Activated naive CD8-positive, alpha-beta T cell treated with anti-CD3 and anti-CD28 coated beads for 36 hours (primary cell): Measurements from ENCODE around the gene B3GAT2. TPM values are rescaled to one million over a fixed set of nuclear protein-coding genes. Genes with fewer than 3 reads are reported as not detected.

Experiments
- DNase-seq: peaks from one replicate; pipeline ENCODE4 v3.0.0; 2021
- H3K27ac Mint-ChIP-seq: one replicate; pipeline ENCODE4 v1.8.0; 2022; ENCODE audit warnings: mild to moderate bottlenecking, moderate library complexity, mixed read lengths
- H3K27me3 Mint-ChIP-seq: one replicate; pipeline ENCODE4 v1.8.0; 2022; ENCODE audit warnings: mild to moderate bottlenecking, mixed read lengths
- H3K36me3 Mint-ChIP-seq: one replicate; pipeline ENCODE4 v1.8.0; 2021; ENCODE audit warnings: mild to moderate bottlenecking, mixed read lengths
- H3K4me1 Mint-ChIP-seq: one replicate; pipeline ENCODE4 v1.8.0; 2021; ENCODE audit warnings: mixed read lengths
- H3K4me3 Mint-ChIP-seq: one replicate; pipeline ENCODE4 v1.8.0; 2022; ENCODE audit warnings: mild to moderate bottlenecking, moderate library complexity, mixed read lengths
- H3K9me3 Mint-ChIP-seq: one replicate; pipeline ENCODE4 v1.8.0; 2022; ENCODE audit warnings: mixed read lengths
- total RNA-seq, 2 experiments: library from RNA; stranded (reverse); gene quantifications; one replicate each; pipeline ENCODE4 v1.2.3, GENCODE V29; 2021

B3GAT2 gene
- total RNA-seq, 2 experiments from 2014 or later = 0.06 TPM; not detected in 1

- no peak overlapping the region for H3K4me3 Mint-ChIP-seq
- H3K9me3 Mint-ChIP-seq = peaks cover 21% of the 10 kb centered on the region
- no peaks in the 10 kb centered on the region for H3K4me1 Mint-ChIP-seq
- peaks cover 12% of the 10 kb centered on the region for H3K27me3 Mint-ChIP-seq
- H3K36me3 Mint-ChIP-seq = peaks cover 6% of the 10 kb centered on the region
- no peak overlapping the region for H3K27ac Mint-ChIP-seq
- DNase-seq = no peak
Measured at GRCh38 chr6:70872469-70872868, 84.4 kb downstream of the B3GAT2 start.

- Mint-ChIP-seq H3K36me3 (peaks cover 8% of the 10 kb centered on the region), H3K27ac (no peak overlapping the region), H3K9me3 (peaks cover 4% of the 10 kb centered on the region), H3K4me1 (no peaks in the 10 kb centered on the region), H3K4me3 (no peak overlapping the region), H3K27me3 (no peaks in the 10 kb centered on the region)
- no peak for DNase-seq
Measured at GRCh38 chr6:70864401-70864800, 92.5 kb downstream of the B3GAT2 start.

DNA sequence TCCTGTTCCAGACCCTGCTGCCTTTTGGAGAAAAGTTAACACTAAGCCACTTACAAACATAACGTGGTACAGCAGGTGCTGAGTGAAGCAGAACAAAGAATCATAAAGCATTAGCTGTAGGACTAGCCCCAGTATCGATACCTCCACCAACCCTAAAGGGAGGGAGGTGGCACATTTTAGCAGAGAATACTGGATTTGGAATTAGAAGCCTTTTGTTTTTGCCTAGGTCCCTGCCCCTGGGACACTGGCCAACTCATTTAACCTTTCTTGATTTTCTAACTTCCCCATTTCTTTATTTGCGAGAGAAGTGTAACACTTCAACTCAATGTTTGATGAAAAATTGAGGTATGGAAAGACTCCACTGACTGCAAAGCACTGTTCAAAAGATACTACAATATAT lies 93.5 kb downstream of the B3GAT2 start:
- H3K4me3 Mint-ChIP-seq = no peak overlapping the region
- no peak for DNase-seq
- peaks cover 8% of the 10 kb centered on the region for H3K36me3 Mint-ChIP-seq
- H3K27me3 Mint-ChIP-seq = no peaks in the 10 kb centered on the region
- H3K4me1 Mint-ChIP-seq = no peaks in the 10 kb centered on the region
- H3K27ac Mint-ChIP-seq = no peak overlapping the region
- peaks cover 4% of the 10 kb centered on the region for H3K9me3 Mint-ChIP-seq

DNA sequence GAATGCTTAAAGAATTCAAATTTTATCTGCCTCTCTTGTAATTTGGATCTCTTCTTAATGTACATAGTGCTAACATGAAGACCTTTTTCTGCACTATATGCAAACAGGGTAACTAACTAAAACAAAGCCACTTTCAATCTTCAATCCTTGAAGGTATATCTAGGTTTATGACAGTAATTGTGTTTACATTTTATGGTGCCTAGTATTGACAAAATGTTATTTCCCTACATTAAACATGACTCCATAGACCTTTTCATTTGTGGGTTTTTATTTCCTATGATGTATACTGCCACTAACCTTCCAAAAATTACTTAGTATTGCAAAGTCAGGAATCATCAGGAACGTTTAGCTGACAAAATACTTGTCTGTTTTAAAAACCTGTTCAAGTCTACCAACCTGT lies 95.9 kb downstream of the B3GAT2 start:
- peaks cover 5% of the 10 kb centered on the region for H3K36me3 Mint-ChIP-seq
- H3K9me3 Mint-ChIP-seq = no peaks in the 10 kb centered on the region
- DNase-seq = no peak
- H3K4me1 Mint-ChIP-seq = no peaks in the 10 kb centered on the region
- H3K27ac Mint-ChIP-seq = no peak overlapping the region
- H3K27me3 Mint-ChIP-seq = no peaks in the 10 kb centered on the region
- no peak overlapping the region for H3K4me3 Mint-ChIP-seq

- no peak for DNase-seq
- H3K4me1 Mint-ChIP-seq = no peaks in the 10 kb centered on the region
- H3K36me3 Mint-ChIP-seq = peaks cover 5% of the 10 kb centered on the region
- H3K9me3 Mint-ChIP-seq = no peaks in the 10 kb centered on the region
- H3K27ac Mint-ChIP-seq = no peak overlapping the region
- H3K27me3 Mint-ChIP-seq = no peaks in the 10 kb centered on the region
- H3K4me3 Mint-ChIP-seq = no peak overlapping the region
Measured at GRCh38 chr6:70860045-70860444, 96.8 kb downstream of the B3GAT2 start.

GRCh38 chr6:70857387-70858077 lies 99.3 kb downstream of the B3GAT2 start:
- H3K4me3 Mint-ChIP-seq = no peak overlapping the region
- no peaks in the 10 kb centered on the region for H3K27me3 Mint-ChIP-seq
- H3K27ac Mint-ChIP-seq = no peak overlapping the region
- no peak for DNase-seq
- peaks cover 6% of the 10 kb centered on the region for H3K36me3 Mint-ChIP-seq
- no peaks in the 10 kb centered on the region for H3K4me1 Mint-ChIP-seq
- no peaks in the 10 kb centered on the region for H3K9me3 Mint-ChIP-seq

GRCh38 chr6:70852667-70853246 lies 104.1 kb downstream of the B3GAT2 start:
- peaks cover 3% of the 10 kb centered on the region for H3K36me3 Mint-ChIP-seq
- H3K9me3 Mint-ChIP-seq = no peaks in the 10 kb centered on the region
- DNase-seq = no peak
- H3K4me3 Mint-ChIP-seq = no peak overlapping the region
- no peak overlapping the region for H3K27ac Mint-ChIP-seq
- H3K27me3 Mint-ChIP-seq = no peaks in the 10 kb centered on the region
- no peaks in the 10 kb centered on the region for H3K4me1 Mint-ChIP-seq

DNA sequence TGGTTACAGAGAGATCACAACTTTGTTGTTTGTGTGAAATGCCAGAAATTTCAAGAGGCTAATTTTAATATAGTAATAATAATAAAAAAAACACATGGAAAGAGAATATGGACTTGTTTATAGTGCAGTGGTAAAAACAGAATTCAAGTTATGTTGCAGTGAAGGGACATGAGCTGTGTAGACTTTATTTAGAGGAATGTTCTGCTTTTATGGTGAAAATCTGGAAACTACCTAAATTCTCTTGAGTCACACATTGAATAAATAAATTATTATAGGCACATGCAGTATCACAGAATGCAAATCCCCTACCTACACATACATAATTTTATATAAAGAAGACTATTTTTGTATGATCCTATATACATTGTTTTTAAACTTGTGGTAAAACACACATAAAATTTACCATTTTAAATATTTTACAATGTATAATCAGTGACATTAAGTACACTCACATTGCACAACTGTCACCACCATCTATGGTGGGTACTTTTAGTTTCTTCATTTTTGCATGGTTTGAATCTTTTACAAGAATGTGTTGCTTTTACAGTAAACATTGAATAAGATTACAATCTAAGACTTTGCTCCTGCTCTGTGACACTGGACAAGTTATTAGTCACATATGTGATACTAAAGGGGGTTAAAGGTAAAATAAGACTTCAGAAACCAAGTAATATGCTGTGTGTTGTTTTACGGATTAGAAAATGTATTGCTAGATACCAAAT lies 107.4 kb downstream of the B3GAT2 start:
- Mint-ChIP-seq H3K27ac (no peak overlapping the region), H3K36me3 (peaks cover 2% of the 10 kb centered on the region), H3K4me3 (no peak overlapping the region), H3K9me3 (no peaks in the 10 kb centered on the region), H3K27me3 (no peaks in the 10 kb centered on the region), H3K4me1 (no peaks in the 10 kb centered on the region)
- no peak for DNase-seq

GRCh38 chr6:70847106-70848084 lies 109.5 kb downstream of the B3GAT2 start:
- no peak for DNase-seq
- Mint-ChIP-seq H3K27me3 (no peaks in the 10 kb centered on the region), H3K4me1 (no peaks in the 10 kb centered on the region), H3K9me3 (no peaks in the 10 kb centered on the region), H3K27ac (no peak overlapping the region), H3K36me3 (peaks cover 2% of the 10 kb centered on the region), H3K4me3 (no peak overlapping the region)

DNA sequence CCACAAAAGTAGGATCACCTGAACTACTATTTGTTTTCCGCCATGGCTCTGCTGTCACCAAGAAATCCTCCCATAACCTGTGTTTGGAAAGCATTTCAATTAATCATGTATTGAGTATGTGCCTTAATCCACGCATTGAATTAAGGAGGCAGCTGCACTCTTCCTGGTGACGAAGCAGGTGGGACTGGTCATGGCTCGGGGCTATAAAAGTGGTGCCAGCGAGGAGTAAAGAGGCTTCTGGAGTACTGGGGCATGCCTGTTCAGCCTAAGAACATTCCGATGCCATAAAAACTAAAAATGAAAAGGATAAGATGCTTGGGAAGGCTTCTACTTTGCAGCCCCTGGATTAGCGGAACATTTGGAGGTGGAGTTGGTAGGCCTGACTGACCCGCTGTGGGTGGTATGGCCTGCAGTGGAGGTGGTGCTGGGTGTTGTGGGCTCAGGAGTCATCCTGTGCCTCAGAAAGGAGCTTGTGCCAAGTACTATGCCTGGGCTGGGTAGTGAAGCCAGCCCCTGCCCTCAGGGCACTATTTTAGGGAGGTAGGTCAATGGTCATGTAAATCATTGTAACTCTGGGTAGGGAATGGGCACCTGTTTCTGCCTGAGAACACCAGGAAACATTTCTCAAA lies 110.5 kb downstream of the B3GAT2 start:
- Mint-ChIP-seq H3K27ac (no peak overlapping the region), H3K9me3 (no peaks in the 10 kb centered on the region)

DNA sequence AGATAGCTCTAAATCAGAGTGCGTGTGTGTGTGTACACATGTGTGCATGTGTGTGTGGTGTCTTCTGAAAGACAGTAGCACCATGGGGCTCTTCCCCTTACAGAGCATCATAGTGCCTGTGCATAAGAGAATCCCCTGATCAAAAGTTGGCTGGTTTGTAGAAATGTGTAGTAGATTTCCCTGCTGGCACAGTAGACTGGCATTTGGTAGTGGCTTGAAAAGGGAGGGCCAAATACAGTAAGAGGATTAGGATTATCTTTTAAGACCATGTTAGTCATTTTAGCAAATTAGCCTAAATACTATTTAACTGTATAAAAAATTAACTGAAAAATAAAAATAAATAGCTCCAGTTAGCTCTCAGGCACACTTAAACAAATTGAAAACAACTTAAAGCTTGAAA lies 112.6 kb downstream of the B3GAT2 start:
- peaks cover 1% of the 10 kb centered on the region for H3K4me1 Mint-ChIP-seq
- no peak for DNase-seq
- no peaks in the 10 kb centered on the region for H3K27me3 Mint-ChIP-seq
- H3K27ac Mint-ChIP-seq = no peak overlapping the region
- no peak overlapping the region for H3K4me3 Mint-ChIP-seq
- no peaks in the 10 kb centered on the region for H3K36me3 Mint-ChIP-seq
- no peaks in the 10 kb centered on the region for H3K9me3 Mint-ChIP-seq

More for the DNA sequence above, 110.5 kb downstream of the B3GAT2 start:
- Mint-ChIP-seq H3K36me3 (no peaks in the 10 kb centered on the region), H3K4me3 (no peak overlapping the region), H3K27me3 (no peaks in the 10 kb centered on the region), H3K4me1 (no peaks in the 10 kb centered on the region)
- DNase-seq = no peak

DNA sequence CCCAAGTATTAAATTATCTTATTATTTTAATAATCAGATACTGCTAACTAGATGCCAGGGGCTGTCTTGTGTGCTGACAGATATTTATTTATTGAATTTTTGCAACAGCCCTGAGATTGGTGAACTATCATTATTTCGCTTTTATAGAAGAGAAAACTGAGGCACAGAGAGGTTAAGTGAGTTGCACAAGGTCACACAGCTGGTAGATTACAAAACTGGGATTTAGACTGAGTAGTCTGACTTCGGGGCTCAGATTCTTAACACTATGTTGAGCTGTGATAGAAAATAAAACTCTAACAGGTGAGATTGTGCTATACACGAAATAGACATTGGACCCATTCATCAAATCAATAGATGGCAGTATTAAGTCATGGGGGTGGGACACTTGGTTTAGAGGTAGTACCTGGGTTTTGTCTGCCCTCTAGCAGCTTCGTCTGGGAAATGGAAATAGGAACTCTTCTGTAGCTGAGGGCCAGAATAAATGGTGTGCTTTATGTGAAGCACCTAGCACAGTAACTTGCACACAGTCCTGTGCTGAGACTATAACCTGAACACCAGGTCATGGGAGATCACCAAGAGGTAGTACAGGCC lies 113.4 kb downstream of the B3GAT2 start:
- H3K36me3 Mint-ChIP-seq = peaks cover 1% of the 10 kb centered on the region
- H3K27me3 Mint-ChIP-seq = no peaks in the 10 kb centered on the region
- no peak overlapping the region for H3K4me3 Mint-ChIP-seq
- peaks cover 2% of the 10 kb centered on the region for H3K4me1 Mint-ChIP-seq
- H3K27ac Mint-ChIP-seq = no peak overlapping the region
- DNase-seq = no peak
- H3K9me3 Mint-ChIP-seq = no peaks in the 10 kb centered on the region

GRCh38 chr6:70842541-70842940 lies 114.3 kb downstream of the B3GAT2 start:
- H3K4me1 Mint-ChIP-seq = peaks cover 2% of the 10 kb centered on the region
- H3K4me3 Mint-ChIP-seq = no peak overlapping the region
- no peak overlapping the region for H3K27ac Mint-ChIP-seq
- peaks cover 1% of the 10 kb centered on the region for H3K36me3 Mint-ChIP-seq
- no peaks in the 10 kb centered on the region for H3K9me3 Mint-ChIP-seq
- DNase-seq = no peak
- H3K27me3 Mint-ChIP-seq = no peaks in the 10 kb centered on the region

GRCh38 chr6:70841112-70841511 lies 115.7 kb downstream of the B3GAT2 start:
- no peak overlapping the region for H3K27ac Mint-ChIP-seq
- H3K4me3 Mint-ChIP-seq = no peak overlapping the region
- H3K9me3 Mint-ChIP-seq = no peaks in the 10 kb centered on the region
- peaks cover 4% of the 10 kb centered on the region for H3K4me1 Mint-ChIP-seq
- H3K36me3 Mint-ChIP-seq = peaks cover 3% of the 10 kb centered on the region
- no peak for DNase-seq
- no peaks in the 10 kb centered on the region for H3K27me3 Mint-ChIP-seq
